GM21737 (cell line): ENCODE measurements around the gene CPSF7.
A peak's percentile ranks its signal among the peaks of the same experiment; 100 is the strongest.
"Not testable (repeated sequence)": the region's sequence is repeated elsewhere in the genome, so short reads cannot be mapped to it uniquely, and the experiment has no call there.

Experiments used
- ATAC-seq: cut with Tn5 transposase; IDR thresholded peaks from one replicate; pipeline ENCODE4 v1.9.1; 2021; ENCODE audit warnings: mild to moderate bottlenecking, moderate library complexity; ENCODE audit not compliant: unreplicated experiment

Gene CPSF7

GRCh38 chr11:61442616-61443015, 12.8 kb upstream of the CPSF7 start:
- no peak for ATAC-seq

GRCh38 chr11:61439615-61440014, 9.8 kb upstream of the CPSF7 start:
- ATAC-seq, result no peak

- no peak for ATAC-seq
These were observed 7.7 kb upstream of the CPSF7 start for GRCh38 chr11:61437496-61437895.

- ATAC-seq, result not testable (repeated sequence)
These were observed 1.1 kb upstream of the CPSF7 start for GRCh38 chr11:61430839-61431238.

GRCh38 chr11:61429346-61429690, 457 bp downstream of the CPSF7 start:
- peak; percentile 46 for ATAC-seq

DNA sequence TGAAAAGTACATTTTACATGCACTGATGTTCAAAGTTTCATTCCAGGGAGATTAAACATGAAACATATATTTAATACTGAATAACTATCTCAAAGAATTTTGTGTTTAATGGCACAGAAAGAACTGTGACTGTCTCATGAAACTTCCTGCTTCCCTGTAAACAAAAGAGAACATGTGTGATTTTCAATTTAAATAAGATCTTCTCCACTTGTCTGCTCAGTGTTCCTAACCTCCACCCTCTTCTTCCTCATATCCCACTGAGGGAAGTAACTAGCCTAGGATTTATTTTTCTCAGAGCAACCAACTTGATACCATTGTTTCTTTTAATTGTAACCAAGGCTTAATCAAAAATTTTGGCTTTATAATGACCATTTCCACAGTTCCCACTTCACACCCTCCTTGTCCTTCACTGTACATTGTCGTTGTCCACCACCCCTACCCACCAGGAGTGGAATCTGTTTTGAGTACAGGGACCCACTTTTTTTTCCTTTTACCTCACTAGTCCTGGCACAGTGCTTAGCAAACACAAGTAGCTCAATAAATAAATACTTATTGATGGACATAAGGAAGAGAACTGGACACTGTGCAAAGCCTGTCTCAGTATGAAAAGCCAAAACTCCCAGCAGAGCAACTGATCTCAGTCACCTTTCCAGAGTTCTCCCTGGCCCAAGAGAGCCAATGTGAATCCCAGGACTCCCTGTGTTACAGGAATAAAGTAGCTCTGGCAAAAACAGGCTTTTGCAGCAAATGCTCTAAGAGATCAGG, 4.2 kb downstream of the CPSF7 start:
- ATAC-seq, result no peak

GRCh38 chr11:61422226-61422625, 7.5 kb downstream of the CPSF7 start:
- ATAC-seq, result no peak

- no peak for ATAC-seq
These were observed 11.6 kb downstream of the CPSF7 start for GRCh38 chr11:61418136-61418535.

- ATAC-seq, result no peak
These were observed 12.1 kb downstream of the CPSF7 start for GRCh38 chr11:61417670-61418069.

DNA sequence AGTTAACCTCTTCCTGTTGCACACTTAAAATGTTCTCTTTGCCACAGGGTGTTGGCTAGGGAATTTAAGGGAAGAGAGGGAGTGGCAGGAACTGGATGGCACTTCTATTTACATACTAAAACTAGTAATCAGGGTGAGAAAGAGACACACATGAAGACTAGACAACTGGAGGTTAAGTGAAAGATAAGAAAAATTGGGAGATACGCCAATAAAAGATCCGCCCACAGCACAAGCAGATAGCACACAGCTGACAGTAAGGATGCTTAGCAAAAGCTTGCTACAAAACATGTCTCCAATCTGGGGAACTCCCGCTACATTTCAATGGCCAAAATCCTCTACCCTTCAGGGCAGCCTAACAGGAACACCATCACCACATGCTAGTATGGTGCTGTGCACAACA, 12.8 kb downstream of the CPSF7 start:
- no peak for ATAC-seq

DNA sequence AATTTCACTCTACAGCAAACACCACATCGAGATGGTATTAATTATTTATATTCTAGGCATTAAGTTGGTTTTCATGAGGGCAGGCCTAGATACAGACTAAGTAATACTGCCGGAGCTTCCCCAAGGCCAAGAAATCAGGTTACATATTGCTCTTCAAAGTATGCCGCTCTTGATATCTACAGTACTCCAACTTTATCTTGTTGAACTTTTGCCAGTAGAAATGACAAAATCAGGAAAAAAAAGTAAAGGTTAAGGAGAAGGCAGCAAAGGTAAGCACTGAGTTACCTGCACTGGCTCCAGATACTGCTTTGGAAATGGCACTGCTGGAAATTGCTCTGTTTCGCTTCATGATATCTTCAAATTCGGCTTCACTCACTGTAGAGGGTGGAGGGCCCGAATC, 14.4 kb downstream of the CPSF7 start:
- ATAC-seq, result no peak

DNA sequence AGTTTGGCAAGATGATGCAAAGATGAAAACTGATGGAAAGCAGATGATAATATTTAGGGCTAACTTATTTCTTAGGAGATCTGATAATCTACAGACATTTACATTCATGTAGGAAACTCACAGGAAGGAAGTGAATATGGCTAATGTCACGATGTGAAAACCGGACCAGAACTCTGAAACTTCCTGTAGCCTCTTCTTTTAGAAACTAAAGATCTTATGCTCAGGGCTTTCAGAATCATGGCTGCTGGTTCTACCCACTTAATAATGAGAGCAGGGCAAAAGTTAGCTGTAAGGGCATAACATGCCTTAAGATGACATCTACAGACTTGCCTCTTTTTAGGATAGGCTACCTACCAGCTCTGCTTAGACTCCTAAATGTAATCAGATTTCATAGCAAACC, 15.2 kb downstream of the CPSF7 start:
- ATAC-seq, result no peak

GRCh38 chr11:61413496-61413895, 16.3 kb downstream of the CPSF7 start:
- ATAC-seq, result no peak

- ATAC-seq, result no peak
These were observed 18.2 kb downstream of the CPSF7 start for GRCh38 chr11:61411589-61411988.

GRCh38 chr11:61406991-61407728, 22.6 kb downstream of the CPSF7 start:
- ATAC-seq, result no peak

- ATAC-seq, result no peak
These were observed 23.7 kb downstream of the CPSF7 start for GRCh38 chr11:61406067-61406466.

- no peak for ATAC-seq
These were observed 25.1 kb downstream of the CPSF7 start for GRCh38 chr11:61404641-61405040.

DNA sequence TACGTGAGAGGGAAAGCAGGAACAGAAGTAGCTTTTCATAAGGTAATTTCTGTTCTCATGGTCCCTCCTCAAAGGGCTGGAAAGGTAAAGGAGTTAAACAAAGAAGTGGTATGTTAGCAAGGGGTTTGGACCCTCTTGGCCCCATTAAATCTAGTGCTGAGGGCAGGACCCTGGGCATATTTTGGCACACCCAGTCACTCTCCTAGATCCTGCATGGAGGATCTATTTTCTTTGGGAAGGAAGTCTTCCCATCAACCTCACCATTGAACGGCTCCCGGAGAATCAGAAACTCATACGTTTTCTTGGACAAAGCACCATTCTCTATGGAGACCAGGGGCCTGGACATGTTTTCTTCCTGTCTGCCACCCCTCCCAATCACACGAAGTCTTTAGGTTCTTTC, 25.7 kb downstream of the CPSF7 start:
- ATAC-seq, result no peak

DNA sequence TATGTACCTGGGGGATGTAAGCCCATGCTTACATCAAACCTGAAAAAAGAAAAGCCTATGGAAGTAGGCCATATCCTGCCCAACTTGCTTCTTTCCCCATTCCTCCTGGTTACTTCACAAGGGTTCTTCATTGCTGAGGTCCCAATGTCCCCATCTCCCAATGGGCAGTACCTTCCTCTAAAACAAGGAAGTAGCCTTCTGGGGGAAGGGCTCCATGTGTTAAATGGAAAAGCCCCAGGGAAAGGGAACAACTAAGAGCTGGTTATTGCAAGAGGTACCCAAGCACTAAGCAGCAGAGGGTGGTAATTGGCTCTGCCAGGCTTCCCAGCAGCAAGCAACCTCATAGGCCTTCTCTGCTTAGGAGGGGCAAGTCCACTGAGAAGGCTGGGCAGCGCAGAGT, 26.1 kb downstream of the CPSF7 start:
- no peak for ATAC-seq

GRCh38 chr11:61401573-61401972, 28.2 kb downstream of the CPSF7 start:
- no peak for ATAC-seq

- no peak for ATAC-seq
These were observed 28.6 kb downstream of the CPSF7 start for GRCh38 chr11:61401173-61401572.

DNA sequence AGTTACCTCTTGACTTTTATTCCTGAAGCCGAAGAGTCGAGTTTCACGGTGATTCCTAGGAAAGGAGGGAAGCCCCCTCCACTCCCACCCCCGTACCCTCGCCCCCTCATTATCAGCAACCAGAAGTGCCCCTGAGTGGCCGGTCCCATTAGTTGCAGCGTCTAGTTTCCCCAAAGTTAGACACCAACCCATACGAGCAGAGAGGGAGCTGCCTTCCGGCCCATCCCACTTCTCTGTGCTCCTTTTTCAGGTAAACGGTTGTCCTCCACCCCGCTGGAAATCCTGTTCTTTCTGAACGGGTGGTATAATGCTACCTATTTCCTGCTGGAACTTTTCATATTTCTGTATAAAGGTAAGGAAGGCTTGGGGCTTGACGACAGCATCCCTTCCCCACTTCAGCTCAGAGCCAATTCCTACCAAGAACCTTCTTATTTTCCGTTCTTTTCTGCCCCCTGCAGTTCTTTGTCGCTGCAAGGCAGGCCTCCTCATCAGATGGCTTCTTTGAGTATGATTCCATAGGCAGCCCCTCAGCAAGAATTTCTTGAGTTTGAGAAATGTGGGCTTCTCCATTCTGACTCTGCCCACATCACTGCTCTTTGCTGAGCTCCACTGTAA, 36.7 kb downstream of the CPSF7 start:
- ATAC-seq, result no peak
